H9 (cell line): ENCODE measurements around the gene SPATA3. TPM values are rescaled to one million over a fixed set of nuclear protein-coding genes. Genes with fewer than 3 reads are reported as not detected.

Experiments used
- DNase-seq: peaks from one replicate; pipeline ENCODE4 v3.0.0-alpha.2; 2017
- H2AFZ ChIP-seq: one replicate; pipeline ENCODE4 v1.6.1; 2013; ENCODE audit warnings: mild to moderate bottlenecking, low read length, control low read depth, moderate library complexity
- H2AK5ac ChIP-seq: 2 replicates; pipeline ENCODE4 v1.6.1; 2013; ENCODE audit warnings: low read length, control low read depth, mixed read lengths; ENCODE audit not compliant: insufficient read length
- H2BK120ac ChIP-seq: one replicate; pipeline ENCODE4 v1.6.1; 2013; ENCODE audit warnings: low read depth, mild to moderate bottlenecking, low read length, control low read depth, inconsistent platforms; ENCODE audit not compliant: poor library complexity, severe bottlenecking
- H2BK12ac ChIP-seq: 2 replicates; pipeline ENCODE4 v1.6.1; 2013; ENCODE audit warnings: low read length, control low read depth, mixed read lengths, low read depth; ENCODE audit not compliant: insufficient read length
- H2BK15ac ChIP-seq: 2 replicates; pipeline ENCODE4 v1.6.1; 2013; ENCODE audit warnings: low read depth, low read length, control low read depth
- H2BK20ac ChIP-seq: one replicate; pipeline ENCODE4 v1.6.1; 2013; ENCODE audit warnings: low read depth, mild to moderate bottlenecking, low read length, control low read depth, inconsistent platforms; ENCODE audit not compliant: poor library complexity, severe bottlenecking
- H2BK5ac ChIP-seq: 2 replicates; pipeline ENCODE4 v1.6.1; 2013; ENCODE audit warnings: low read length, control low read depth, mixed read lengths; ENCODE audit not compliant: insufficient read length
- H3K14ac ChIP-seq: 2 replicates; pipeline ENCODE4 v1.6.1; 2013; ENCODE audit warnings: low read length, control low read depth; ENCODE audit not compliant: insufficient read depth
- H3K18ac ChIP-seq: 2 replicates; pipeline ENCODE4 v1.6.1; 2013; ENCODE audit warnings: low read depth, mild to moderate bottlenecking, mixed read lengths, low read length, control low read depth; ENCODE audit not compliant: insufficient read length
- H3K23ac ChIP-seq: 2 replicates; pipeline ENCODE4 v1.6.1; 2013; ENCODE audit warnings: low read length, control low read depth, mixed read lengths, low read depth; ENCODE audit not compliant: insufficient read length
- H3K23me2 ChIP-seq: 2 replicates; pipeline ENCODE4 v1.6.1; 2013; ENCODE audit warnings: low read depth, mild to moderate bottlenecking, mixed read lengths, low read length, control low read depth; ENCODE audit not compliant: insufficient read length, poor library complexity, severe bottlenecking
- H3K27ac ChIP-seq: 2 replicates; pipeline ENCODE4 v1.5.1; 2013; ENCODE audit warnings: low read length, control low read depth, mixed read lengths, low read depth; ENCODE audit not compliant: insufficient read length
- H3K27me3 ChIP-seq: 2 replicates; pipeline ENCODE4 v1.6.1; 2013; ENCODE audit warnings: low read length, control low read depth, inconsistent platforms; ENCODE audit not compliant: insufficient read depth
- H3K4ac ChIP-seq: 2 replicates; pipeline ENCODE4 v1.6.1; 2013; ENCODE audit warnings: low read depth, mild to moderate bottlenecking, control low read depth, inconsistent platforms, low read length, moderate library complexity
- H3K4me1 ChIP-seq: 2 replicates; pipeline ENCODE4 v1.6.1; 2013; ENCODE audit warnings: low read length, control low read depth, inconsistent platforms; ENCODE audit not compliant: insufficient read depth
- H3K4me2 ChIP-seq: 2 replicates; pipeline ENCODE4 v1.6.1; 2013; ENCODE audit warnings: low read length, control low read depth, mixed read lengths; ENCODE audit not compliant: insufficient read length, insufficient read depth
- H3K56ac ChIP-seq: 2 replicates; pipeline ENCODE4 v1.6.1; 2013; ENCODE audit warnings: low read depth, mild to moderate bottlenecking, mixed read lengths, low read length, control low read depth; ENCODE audit not compliant: insufficient read length
- H3K79me1 ChIP-seq: 2 replicates; pipeline ENCODE4 v1.6.1; 2013; ENCODE audit warnings: low read depth, mild to moderate bottlenecking, moderate library complexity, low read length, control low read depth, inconsistent platforms; ENCODE audit not compliant: insufficient read depth, poor library complexity, severe bottlenecking
- H3K79me2 ChIP-seq: 2 replicates; pipeline ENCODE4 v1.6.1; 2013; ENCODE audit warnings: low read length, control low read depth, inconsistent platforms; ENCODE audit not compliant: insufficient read depth
- H3K9ac ChIP-seq: 2 replicates; pipeline ENCODE4 v1.6.1; 2013; ENCODE audit warnings: low read length, control low read depth, mixed read lengths; ENCODE audit not compliant: insufficient read length; ENCODE audit errors: extremely low read depth
- H3K9me3 ChIP-seq: one replicate; pipeline ENCODE4 v1.6.1; 2013; ENCODE audit warnings: low read depth, low read length, inconsistent platforms; ENCODE audit not compliant: control insufficient read depth
- H3T11ph ChIP-seq: one replicate; pipeline ENCODE4 v1.6.1; 2013; ENCODE audit warnings: mild to moderate bottlenecking, low read length, control low read depth, inconsistent platforms
- H4K20me1 ChIP-seq: one replicate; pipeline ENCODE4 v1.6.1; 2013; ENCODE audit not compliant: control insufficient read depth, insufficient read length, insufficient read depth
- H4K5ac ChIP-seq: 2 replicates; pipeline ENCODE4 v1.6.1; 2013; ENCODE audit warnings: low read depth, mild to moderate bottlenecking, mixed read lengths, low read length, control low read depth; ENCODE audit not compliant: insufficient read length
- H4K8ac ChIP-seq: replicated peaks from 2 replicates; pipeline ENCODE4 v1.6.1; 2013; ENCODE audit warnings: low read length, control low read depth, mixed read lengths, low read depth; ENCODE audit not compliant: insufficient read length
- H4K91ac ChIP-seq: 2 replicates; pipeline ENCODE4 v1.6.1; 2013; ENCODE audit warnings: low read depth, mild to moderate bottlenecking, moderate library complexity, mixed read lengths, low read length, control low read depth; ENCODE audit not compliant: insufficient read length
- H3K27ac Mint-ChIP-seq, 3 experiments: 2 replicates in 2 of 3; 3 replicates in 1 of 3; pipeline ENCODE4 v1.8.0; 2020 to 2021; ENCODE audit warnings: mixed read lengths in 3 of 3, mild to moderate bottlenecking in 1 of 3, moderate library complexity in 1 of 3
- H3K27me3 Mint-ChIP-seq: 2 replicates; pipeline ENCODE4 v1.8.0; 2021; ENCODE audit warnings: low read depth, mild to moderate bottlenecking, moderate library complexity, mixed read lengths
- H3K36me3 Mint-ChIP-seq, 3 experiments: 2 replicates in 2 of 3; 3 replicates in 1 of 3; pipeline ENCODE4 v1.8.0; 2020 to 2021; ENCODE audit warnings: low read depth in 3 of 3, mixed read lengths in 3 of 3; ENCODE audit not compliant: insufficient read depth in 1 of 3
- H3K4me1 Mint-ChIP-seq, 2 experiments: 2 replicates each; pipeline ENCODE4 v1.8.0; 2020; ENCODE audit warnings: mixed read lengths in 2 of 2
- H3K4me3 Mint-ChIP-seq, 2 experiments: 2 replicates in 1 of 2; 3 replicates in 1 of 2; pipeline ENCODE4 v1.8.0; 2020 to 2021; ENCODE audit warnings: mild to moderate bottlenecking in 2 of 2, mixed read lengths in 2 of 2, moderate library complexity in 1 of 2
- H3K9me3 Mint-ChIP-seq, 2 experiments: 2 replicates in 1 of 2; 3 replicates in 1 of 2; pipeline ENCODE4 v1.8.0; 2020; ENCODE audit warnings: mild to moderate bottlenecking in 2 of 2, mixed read lengths in 2 of 2, moderate library complexity in 1 of 2
- WGBS: extraction: QIAGEN DNeasy Blood & Tissue Kit; methylation state at CpG from one replicate; pipeline ENCODE4 v1.1.7; 2013; ENCODE audit warnings: missing lambda C conversion rate, low lambda C conversion rate, mixed read lengths; ENCODE audit not compliant: insufficient read length; ENCODE audit errors: extremely low coverage; 5-methylcytosine and 5-hydroxymethylcytosine counted together
- total RNA-seq: library from RNA; stranded (reverse); gene quantifications from 2 replicates; pipeline ENCODE4 v1.2.1, GENCODE V29; 2021
- TF ChIP-seq, protein P1 (sequence below): fragments of 200-600 bp; sonication (generic); conservative IDR thresholded peaks from 3 replicates; pipeline ENCODE4 v1.8.0; 2021; ENCODE audit warnings: antibody characterized with exemption, mild to moderate bottlenecking

Gene SPATA3
- total RNA-seq, 1 experiment from 2014 or later: not detected

DNA sequence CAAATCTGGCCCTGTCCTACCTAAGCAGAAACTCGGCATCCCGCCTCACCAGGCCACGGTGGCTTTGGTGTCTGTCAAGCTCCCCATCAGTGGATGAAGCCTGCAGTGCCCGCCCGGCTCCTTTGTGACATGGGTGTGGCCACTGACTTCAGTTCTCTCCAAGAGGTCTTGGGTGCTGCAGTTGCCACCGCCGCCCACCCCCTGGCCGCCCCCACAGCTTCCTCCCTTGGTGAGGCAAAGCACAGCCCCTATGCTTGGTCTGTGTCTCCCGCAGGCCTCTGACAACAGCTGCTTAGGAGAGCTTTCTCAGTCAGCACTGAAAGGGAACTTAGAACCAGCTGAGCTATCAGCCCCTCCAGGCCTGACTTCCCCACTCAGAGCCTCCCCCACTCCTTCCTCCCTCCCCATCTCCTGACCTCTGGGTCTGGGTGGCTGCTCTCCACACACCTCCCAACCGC, 48.0 kb upstream of the SPATA3 start:
- Mint-ChIP-seq H3K27me3 (peaks cover 4% of the 10 kb centered on the region), H3K9me3 (no peaks in the 10 kb centered on the region), H3K4me3 (no peak overlapping the region), H3K4me1 (peaks cover 0 to 5% of the 10 kb centered on the region in 2 experiments; a peak in 3 of 4 replicates), H3K27ac (no peak overlapping the region; a peak in 1 of 7 replicates), H3K36me3 (no peaks in the 10 kb centered on the region)
- Histone ChIP-seq H4K20me1 (no peaks in the 10 kb centered on the region), H3K18ac (no peak overlapping the region), H3K79me2 (no peaks in the 10 kb centered on the region), H2BK120ac (no peak overlapping the region), H3K9me3 (no peaks in the 10 kb centered on the region), H3K27me3 (no peaks in the 10 kb centered on the region), H3K14ac (no peak overlapping the region), H2AFZ (no peak overlapping the region), H2BK20ac (no peak overlapping the region), H2AK5ac (no peak overlapping the region), H3K4me2 (no peak overlapping the region), H3K56ac (no peak overlapping the region), H2BK12ac (no peak overlapping the region), H3K79me1 (no peaks in the 10 kb centered on the region), H4K8ac (no peak overlapping the region), H4K5ac (no peak overlapping the region), H3K23me2 (no peaks in the 10 kb centered on the region), H3K27ac (no peak overlapping the region), H3T11ph (no peak overlapping the region), H2BK15ac (no peak overlapping the region), H4K91ac (no peak overlapping the region), H3K9ac (no peak overlapping the region), H3K4me1 (no peaks in the 10 kb centered on the region), H3K4ac (no peak overlapping the region), H3K23ac (no peak overlapping the region), H2BK5ac (no peak overlapping the region)
- no peak for DNase-seq
- TF ChIP-seq, protein P1, sequence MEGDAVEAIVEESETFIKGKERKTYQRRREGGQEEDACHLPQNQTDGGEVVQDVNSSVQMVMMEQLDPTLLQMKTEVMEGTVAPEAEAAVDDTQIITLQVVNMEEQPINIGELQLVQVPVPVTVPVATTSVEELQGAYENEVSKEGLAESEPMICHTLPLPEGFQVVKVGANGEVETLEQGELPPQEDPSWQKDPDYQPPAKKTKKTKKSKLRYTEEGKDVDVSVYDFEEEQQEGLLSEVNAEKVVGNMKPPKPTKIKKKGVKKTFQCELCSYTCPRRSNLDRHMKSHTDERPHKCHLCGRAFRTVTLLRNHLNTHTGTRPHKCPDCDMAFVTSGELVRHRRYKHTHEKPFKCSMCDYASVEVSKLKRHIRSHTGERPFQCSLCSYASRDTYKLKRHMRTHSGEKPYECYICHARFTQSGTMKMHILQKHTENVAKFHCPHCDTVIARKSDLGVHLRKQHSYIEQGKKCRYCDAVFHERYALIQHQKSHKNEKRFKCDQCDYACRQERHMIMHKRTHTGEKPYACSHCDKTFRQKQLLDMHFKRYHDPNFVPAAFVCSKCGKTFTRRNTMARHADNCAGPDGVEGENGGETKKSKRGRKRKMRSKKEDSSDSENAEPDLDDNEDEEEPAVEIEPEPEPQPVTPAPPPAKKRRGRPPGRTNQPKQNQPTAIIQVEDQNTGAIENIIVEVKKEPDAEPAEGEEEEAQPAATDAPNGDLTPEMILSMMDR: no peak
- no CpG with 5 or more reads among the region's 10 CpGs for WGBS
